Stimulated activated naive CD4-positive, alpha-beta T cell (primary cell): ENCODE measurements around the gene KRT76.
"Not testable (repeated sequence)": the region's sequence is repeated elsewhere in the genome, so short reads cannot be mapped to it uniquely, and the experiment has no call there.

Experiments
- DNase-seq, 6 experiments: peaks; one replicate each; lab custom pipeline; 2025; lab: John Stamatoyannopoulos, UW

Gene KRT76

DNA sequence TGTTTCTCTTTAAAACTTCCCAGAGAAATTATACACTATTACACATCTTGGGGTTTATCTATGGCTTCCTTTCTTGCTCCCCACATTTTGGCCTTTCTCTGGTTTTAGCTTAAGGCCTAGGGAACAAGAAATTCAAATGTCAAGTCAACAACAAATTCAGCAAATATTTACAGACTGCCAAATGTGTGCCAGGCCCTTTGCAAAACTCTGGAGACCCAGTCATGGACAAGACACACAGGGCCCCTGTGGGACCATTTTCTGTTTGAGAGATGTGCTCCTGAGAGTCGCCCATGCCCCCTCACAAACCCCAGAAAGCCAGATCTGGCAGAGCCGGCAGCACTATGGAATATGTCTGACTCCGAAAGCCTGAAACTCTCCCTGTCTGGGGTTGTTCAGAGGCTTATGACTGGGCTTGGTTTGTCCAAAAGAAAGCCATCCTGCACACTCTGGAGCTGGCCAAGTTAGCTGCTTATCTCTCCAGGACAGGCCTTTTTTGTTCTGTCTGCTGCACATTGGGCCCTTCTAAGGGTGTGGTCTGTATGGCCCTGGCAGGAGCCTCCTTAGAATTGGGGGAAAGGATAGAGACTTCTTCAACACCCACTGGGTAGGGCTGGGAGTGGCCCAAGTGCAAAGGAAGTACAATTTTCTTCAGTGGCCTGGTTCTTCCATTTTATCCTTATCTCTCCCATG lies 19.8 kb upstream of the KRT76 start:
- no peak for DNase-seq

GRCh38 chr12:52796429-52796794 lies 19.3 kb upstream of the KRT76 start:
- no peak for DNase-seq

DNA sequence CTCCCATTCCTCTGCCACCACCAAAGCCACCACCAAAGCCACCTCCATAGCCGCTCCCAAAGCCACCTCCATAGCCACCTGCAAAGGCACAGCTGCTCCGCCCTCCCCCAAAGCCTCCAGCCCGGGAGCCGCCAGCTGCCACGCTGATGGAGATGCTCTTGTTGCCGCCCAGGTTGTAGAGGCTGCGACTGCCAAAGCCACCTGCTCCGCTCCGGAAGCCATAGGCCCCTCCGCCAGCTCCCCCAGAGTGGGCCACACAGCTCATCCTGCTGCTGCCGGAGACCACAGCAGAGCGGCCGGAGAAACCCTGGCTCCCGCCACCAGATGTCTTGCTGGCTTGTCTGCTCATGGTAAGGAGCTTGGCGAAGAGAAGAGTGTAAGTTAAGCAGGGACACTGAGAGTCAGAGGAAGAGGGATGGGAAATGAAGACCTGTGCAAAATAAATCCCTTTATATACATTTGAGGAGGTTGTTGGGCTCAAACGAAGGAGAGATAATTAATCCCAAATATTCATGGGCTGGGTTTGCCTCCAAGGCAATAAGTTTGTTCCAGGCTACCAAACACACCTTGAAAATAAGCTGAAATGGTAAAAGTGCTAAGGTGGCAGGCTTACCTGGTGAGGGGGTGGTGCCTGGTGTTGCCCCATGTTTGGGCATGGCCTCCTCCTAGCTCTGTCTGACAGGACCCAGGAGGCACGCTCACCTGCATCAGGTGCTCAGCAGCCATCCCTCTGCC lies 18.7 kb upstream of the KRT76 start, which contains the start of gene KRT3:
Gene KRT3, minus strand, starts transcription at position 424 of the 735 bp plus-strand sequence. Its CDS starts 75 bp downstream, at position 349.
- no peak for DNase-seq

GRCh38 chr12:52795332-52795674 lies 18.2 kb upstream of the KRT76 start:
- not testable (repeated sequence) for DNase-seq

DNA sequence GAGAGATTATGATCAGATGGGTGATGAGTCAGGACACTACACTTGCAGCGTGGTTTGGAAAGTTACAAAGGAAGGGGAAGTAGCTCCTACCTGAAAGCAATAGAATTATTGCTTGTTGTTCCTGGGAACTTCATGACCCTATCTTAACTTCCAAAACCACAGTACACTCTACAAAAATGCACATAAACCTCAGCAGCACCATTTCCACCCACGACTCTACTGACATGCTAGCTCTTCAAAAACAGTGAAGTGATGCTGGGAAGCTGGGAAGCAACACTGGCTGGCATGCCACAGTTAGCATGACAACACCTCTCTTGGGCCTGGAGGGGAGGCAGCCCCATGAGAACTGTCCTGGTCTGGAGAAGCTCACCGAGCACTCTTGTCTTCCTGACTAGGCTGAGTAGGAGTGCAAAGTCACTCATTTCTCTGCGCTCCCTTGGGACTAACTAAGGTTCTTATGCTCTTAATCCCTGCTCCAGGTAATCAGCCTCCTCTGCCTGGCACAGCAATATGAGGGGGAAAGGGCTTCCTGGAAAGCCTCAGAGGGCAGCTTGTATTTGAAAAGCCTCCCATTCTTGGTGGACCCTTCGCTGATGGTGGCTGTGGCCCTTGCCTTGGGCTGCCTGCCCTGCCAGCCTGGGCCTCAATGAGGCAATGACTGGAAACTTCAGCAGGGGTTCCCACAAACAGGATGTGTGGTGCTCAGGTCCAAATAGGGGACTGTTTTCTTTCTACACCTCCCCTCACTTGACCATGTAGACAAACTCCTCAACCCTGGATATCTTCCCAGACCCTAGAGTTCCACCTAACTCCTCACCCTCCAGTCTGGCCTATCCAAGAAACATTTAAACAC lies 17.6 kb upstream of the KRT76 start:
- DNase-seq: no peak

GRCh38 chr12:52792185-52793029 lies 15.3 kb upstream of the KRT76 start:
- DNase-seq: no peak

- DNase-seq: no peak
These were observed 14.4 kb upstream of the KRT76 start for GRCh38 chr12:52791271-52792184.

DNA sequence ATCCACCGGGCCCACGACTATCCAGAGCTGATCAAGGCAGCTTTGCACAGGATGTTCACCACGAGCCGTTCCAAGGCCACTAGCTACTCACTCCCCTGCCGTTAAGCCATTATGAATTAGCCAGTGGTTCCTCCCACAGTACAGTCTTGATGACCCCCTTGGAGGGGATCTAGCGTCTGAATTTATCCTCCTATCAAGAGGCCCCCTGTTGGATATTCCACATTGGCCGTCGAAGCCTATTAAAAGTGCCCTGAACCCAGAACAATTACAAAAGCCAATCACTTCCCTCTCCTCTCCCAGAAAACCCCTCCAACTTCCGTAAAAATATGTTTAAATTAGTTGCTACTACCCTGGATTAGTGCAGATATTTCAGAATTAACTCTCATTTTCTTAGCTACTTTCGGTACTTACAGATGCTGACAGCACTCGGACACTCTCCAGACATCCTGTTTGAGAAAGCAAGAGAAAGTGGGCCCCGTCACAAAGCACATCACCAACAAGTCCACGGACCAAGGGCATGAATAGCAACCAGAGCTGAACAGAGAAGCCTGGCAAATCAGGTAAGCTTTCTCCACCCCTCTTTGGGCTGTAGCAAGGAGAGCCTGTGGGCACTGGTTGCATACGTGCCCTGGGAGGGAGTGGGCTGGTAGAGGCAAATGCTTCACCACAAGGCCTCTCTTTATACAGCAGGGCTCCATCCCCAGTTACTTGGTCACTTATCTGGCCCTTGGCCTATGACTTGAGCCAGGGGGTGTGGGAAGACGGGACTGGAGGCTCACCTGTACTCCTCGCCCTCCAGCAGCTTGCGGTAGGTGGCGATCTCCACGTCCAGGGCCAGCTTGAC lies 13.5 kb upstream of the KRT76 start:
- DNase-seq: no peak

DNA sequence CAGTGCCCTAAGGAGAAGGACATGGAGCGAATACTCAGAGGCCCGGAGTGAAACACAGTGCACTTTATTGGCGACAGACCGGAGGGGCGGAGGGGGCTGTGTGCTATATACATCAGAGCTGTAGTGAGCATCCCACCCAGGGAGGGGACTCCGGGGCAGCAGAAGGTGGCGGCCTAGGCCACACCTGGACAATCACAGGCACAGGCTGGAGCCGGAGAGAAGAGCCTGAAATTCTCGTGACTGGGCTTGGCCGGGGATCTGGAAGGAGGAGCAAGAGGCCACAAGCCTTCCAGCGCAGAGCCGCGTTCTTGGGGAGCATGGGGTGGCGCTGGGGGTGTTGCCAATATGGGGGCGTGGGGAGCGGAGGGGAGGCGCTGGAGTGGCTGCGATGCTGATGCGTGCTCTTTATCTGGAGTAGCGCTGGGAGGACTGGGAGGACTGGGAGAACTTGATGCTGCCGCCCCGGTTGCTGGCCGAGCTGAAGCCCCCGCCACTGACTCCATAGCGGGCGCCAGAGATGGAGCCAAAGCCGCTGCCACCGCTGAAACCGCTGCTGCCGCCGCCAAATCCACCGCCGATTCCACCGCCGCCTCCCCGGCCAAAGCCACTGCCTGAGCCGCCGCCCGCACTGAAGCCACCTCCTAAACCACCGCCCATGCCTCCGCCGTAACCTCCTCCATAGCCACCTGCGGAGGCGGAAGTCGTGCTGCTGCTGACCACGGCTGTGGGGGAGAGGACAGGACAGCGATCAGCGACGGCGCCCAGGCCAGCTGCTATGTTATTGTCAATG lies 12.7 kb upstream of the KRT76 start:
- no peak for DNase-seq

DNA sequence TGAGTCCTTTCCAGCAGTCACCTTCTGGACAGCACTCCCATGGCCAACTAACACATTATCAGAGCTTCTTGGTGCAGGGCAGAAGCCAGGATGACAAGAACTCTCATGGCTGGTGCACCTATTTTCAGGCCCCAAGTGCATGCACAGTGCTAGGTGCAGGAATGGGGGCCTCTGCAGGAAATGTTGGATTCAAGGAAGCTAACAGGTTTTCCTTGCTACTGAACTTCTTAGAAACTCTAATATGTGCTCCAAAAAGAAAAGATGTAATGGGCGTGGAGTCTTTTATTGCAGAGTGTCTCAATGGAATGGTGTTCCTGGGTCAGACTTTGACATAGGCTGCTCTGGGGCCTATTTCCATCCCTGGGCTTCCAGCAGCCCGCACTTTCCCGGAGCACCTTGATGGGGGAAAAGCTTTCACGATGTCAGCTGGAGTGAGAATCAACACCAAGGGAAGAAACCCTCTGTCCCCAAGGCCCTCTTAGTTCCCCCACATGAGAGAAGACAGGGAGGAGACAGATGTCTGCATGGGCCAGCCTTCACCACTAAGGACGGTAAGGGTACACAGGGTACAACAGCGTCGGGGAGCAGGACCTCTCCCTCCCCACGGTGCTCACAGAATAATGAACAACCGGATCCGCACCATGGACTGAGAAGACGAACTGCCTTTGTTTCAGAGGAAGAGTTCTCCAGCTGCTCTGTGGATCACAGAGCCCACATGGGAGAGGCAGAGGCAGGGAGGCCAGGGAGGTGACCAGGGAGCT lies 11.9 kb upstream of the KRT76 start:
- DNase-seq: no peak

DNA sequence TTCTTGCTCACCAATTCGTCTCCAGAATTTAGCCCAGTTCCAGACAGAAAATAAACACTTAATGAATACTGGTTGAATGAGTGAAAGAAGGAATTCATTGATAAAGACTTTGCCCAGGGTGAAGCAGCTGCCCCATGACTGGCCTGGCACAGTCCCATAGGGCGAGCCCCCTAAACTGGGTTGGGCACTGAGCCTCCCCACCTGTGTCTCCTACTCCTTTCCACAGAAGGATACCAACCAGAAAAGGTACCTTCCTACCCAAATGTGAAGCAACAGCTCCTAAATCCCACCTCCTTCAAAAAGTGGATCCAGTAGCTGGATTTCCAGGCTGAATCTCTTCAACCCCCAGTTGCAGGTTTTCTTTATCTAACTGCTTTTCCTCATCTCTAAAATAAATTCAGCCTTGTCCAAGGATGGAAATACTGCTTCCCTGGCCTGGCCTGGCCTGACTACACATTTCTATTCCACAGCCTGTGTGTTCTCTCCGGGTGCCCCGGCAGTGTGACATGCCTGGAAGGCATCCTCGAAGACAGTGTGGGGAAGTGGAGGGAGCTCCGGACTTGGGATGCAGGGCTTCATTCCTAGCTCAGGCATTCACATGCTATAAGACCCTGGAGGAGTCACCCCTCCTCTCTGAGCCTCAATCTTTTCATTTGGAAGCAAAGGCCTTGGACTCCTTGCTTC lies 11.2 kb upstream of the KRT76 start:
- DNase-seq: no peak

- no peak for DNase-seq
These were observed 10.4 kb upstream of the KRT76 start for GRCh38 chr12:52787324-52788191.

- DNase-seq: no peak
These were observed 7.8 kb upstream of the KRT76 start for GRCh38 chr12:52784909-52785308.

- DNase-seq: no peak
These were observed 6.6 kb upstream of the KRT76 start for GRCh38 chr12:52783563-52784316.

DNA sequence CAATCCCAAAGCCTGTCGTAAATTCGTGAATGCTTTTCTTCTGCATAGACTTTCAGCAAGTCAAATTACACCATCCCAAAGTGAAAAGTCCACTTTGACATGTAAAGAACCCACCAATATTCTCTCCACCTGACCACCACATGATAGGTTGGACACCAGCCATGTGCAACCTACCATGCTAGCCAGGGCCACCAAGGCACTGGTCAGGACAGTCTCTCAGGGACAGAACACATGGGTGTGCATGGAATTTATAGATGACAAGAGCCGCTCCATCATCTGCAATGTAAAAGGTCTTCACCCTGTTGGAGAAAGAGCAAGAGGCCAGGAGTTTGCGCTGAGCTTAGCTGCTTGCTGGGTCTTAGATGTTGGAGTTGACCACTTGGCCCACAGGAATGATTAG lies 5.4 kb upstream of the KRT76 start:
- no peak for DNase-seq
